ENCODE data around the gene EHMT2.

EHMT2 gene

DNA sequence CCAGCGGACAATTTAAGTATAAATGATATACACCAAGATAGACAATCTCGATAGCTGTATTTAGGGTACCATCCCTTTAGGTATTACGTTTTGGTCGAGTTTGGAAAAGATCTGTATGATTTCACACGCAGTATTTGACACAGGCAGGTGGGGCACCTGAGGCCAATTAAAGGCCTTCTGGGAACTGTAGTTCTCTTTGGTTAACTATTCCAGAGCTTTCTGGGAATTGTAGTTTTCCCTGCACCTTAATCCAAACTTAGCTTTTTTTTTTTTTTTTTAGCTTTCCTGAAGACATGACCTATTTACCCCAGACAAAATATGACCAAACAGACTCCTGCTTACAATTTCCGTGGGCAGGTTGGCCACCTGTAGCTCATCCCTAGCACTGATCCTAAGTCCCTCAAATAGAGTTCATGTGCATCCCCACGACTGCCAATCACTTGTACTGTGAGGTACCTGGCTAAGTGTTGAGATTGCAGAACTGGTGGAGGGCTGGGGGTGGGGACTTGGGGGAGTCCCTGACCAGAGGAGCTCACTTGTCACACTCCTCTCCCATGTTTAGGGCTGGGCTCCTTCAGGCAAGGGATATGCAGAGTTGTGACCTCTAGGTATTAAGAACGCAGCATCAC lies 999 bp upstream of the EHMT2 start:
- Histone ChIP-seq H2BK120ac (ENCODE audit: low read depth, low read length) (no peak overlapping the region), H3K27ac (ENCODE audit: low read length, poor library complexity, severe bottlenecking) (no peak overlapping the region), H3K18ac (ENCODE audit: low read depth in 1 of 2, low read length in 2 of 2) (no peak overlapping the region), H3K79me1 (replicated peaks; ENCODE audit: low read length, poor library complexity, severe bottlenecking) (peaks cover 18% of the 10 kb centered on the region), H3K36me3 (ENCODE audit: control insufficient read depth in 1 of 2, insufficient read depth in 2 of 2, low read depth in 1 of 2, low read length in 2 of 2) (peaks cover 18 to 31% of the 10 kb centered on the region in 2 experiments), H3K4me1 (ENCODE audit: control insufficient read depth, insufficient read depth, low read depth, low read length) (peaks cover 24% of the 10 kb centered on the region), H2BK15ac (ENCODE audit: low read depth, poor library complexity, severe bottlenecking) (peak overlapping the region; percentile 33), H3K23ac (ENCODE audit: low read length in 2 of 2) (no peak overlapping the region), H3K4me2 (ENCODE audit: low read length, poor library complexity, severe bottlenecking) (peak overlapping the region; percentile 62), H2AK5ac (ENCODE audit: low read length, severe bottlenecking) (peak overlapping the region; percentile 8), H4K8ac (ENCODE audit: low read length) (no peak overlapping the region), H3K9ac (ENCODE audit: low read length) (peak overlapping the region; percentile 96), H3K4ac (ENCODE audit: low read depth in 1 of 2, low read length in 2 of 2) (no peak overlapping the region), H2AFZ (ENCODE audit: low read depth, low read length) (no peak overlapping the region), H3K27me3 (ENCODE audit: control insufficient read depth in 1 of 2, insufficient read depth in 1 of 2, low read length in 2 of 2) (no peaks in the 10 kb centered on the region), H3K4me3 (ENCODE audit: insufficient read depth in 1 of 2, low read depth in 1 of 2, low read length in 2 of 2) (peak overlapping the region; percentile 93 to 96), H3K9me3 (ENCODE audit: control insufficient read depth, low read length) (no peaks in the 10 kb centered on the region), H3K14ac (ENCODE audit: low read length in 2 of 2) (no peak overlapping the region), H4K91ac (ENCODE audit: low read length) (peak overlapping the region; percentile 7), H2BK5ac (ENCODE audit: low read depth, low read length, poor library complexity, severe bottlenecking) (no peak overlapping the region), H2BK12ac (ENCODE audit: low read length in 2 of 2) (no peak overlapping the region)
- DNase-seq, result peak; percentile 50
- 33% methylated on average over 5 of the region's 8 CpGs for WGBS

DNA sequence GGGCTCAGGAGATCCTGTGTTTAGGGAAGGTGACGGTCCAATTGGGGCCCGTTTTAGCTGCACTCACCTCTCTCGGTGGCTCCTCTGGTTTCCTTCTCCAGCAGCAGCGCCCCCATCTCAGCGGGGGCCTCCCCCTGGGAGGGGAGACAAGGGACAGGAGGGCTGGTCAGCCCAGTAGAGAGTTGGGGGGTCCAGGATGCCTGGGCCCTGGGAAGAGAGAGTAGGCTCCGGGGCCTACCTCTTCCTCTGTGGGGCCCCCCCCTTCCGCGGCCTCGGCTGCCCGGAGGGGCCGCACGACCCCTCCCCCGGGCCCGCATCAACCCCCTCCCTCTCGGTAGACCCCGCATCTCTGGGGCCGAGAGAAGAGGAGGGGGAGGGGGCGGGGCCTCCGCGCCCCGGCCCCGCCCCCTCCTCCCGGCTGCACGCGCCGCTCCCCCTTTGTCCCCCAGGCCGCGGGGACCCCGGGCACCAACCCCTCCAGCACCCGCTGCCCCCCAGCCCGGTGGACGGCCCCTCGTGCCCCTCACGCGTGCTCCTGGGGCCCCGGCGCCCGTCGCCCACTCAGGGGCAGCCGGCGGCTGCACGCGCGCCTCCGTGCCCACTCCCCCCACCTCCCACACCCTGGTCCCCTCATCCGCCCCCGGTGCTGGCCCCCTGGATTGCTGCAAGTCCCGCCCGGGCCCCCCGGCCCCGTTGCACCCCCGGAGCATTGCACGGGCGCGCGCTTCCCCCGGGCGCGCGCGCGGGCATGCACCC lies 464 bp downstream of the EHMT2 start:
- no peak for DNase-seq
- no peak overlapping the region for H2BK5ac ChIP-seq (ENCODE audit: low read depth, low read length, poor library complexity, severe bottlenecking)
- peak overlapping the region in 1 of 2 experiments; percentile 42 for H2BK12ac ChIP-seq (ENCODE audit: low read length in 2 of 2)
- H3K14ac ChIP-seq (ENCODE audit: low read length in 2 of 2), result peak overlapping the region in 1 of 2 experiments; percentile 82
- peaks cover 33 to 43% of the 10 kb centered on the region in 2 experiments for H3K36me3 ChIP-seq (ENCODE audit: control insufficient read depth in 1 of 2, insufficient read depth in 2 of 2, low read depth in 1 of 2, low read length in 2 of 2)
- H3K27me3 ChIP-seq (ENCODE audit: control insufficient read depth in 1 of 2, insufficient read depth in 1 of 2, low read length in 2 of 2), result no peaks in the 10 kb centered on the region
- peaks cover 24% of the 10 kb centered on the region for H3K79me1 ChIP-seq (replicated peaks; ENCODE audit: low read length, poor library complexity, severe bottlenecking)
- H3K4me1 ChIP-seq (ENCODE audit: control insufficient read depth, insufficient read depth, low read depth, low read length), result peaks cover 27% of the 10 kb centered on the region
- no peak overlapping the region for H4K91ac ChIP-seq (ENCODE audit: low read length)
- no peak overlapping the region for H3K27ac ChIP-seq (ENCODE audit: low read length, poor library complexity, severe bottlenecking)
- peak overlapping the region; percentile 56 for H4K8ac ChIP-seq (ENCODE audit: low read length)
- 1% methylated on average over 17 of the region's 62 CpGs for WGBS
- H3K4me3 ChIP-seq (ENCODE audit: insufficient read depth in 1 of 2, low read depth in 1 of 2, low read length in 2 of 2), result peak overlapping the region; percentile 93 to 96
- H3K9me3 ChIP-seq (ENCODE audit: control insufficient read depth, low read length), result no peaks in the 10 kb centered on the region
- peak overlapping the region; percentile 92 for H3K9ac ChIP-seq (ENCODE audit: low read length)
- H2AK5ac ChIP-seq (ENCODE audit: low read length, severe bottlenecking), result no peak overlapping the region
- H3K4ac ChIP-seq (ENCODE audit: low read depth in 1 of 2, low read length in 2 of 2), result peak overlapping the region; percentile 5 to 79
- no peak overlapping the region for H3K23ac ChIP-seq (ENCODE audit: low read length in 2 of 2)
- peak overlapping the region; percentile 67 for H2BK120ac ChIP-seq (ENCODE audit: low read depth, low read length)
- peak overlapping the region; percentile 60 for H2BK15ac ChIP-seq (ENCODE audit: low read depth, poor library complexity, severe bottlenecking)
- H3K4me2 ChIP-seq (ENCODE audit: low read length, poor library complexity, severe bottlenecking), result peak overlapping the region; percentile 55
- peak overlapping the region; percentile 80 for H2AFZ ChIP-seq (ENCODE audit: low read depth, low read length)
- H3K18ac ChIP-seq (ENCODE audit: low read depth in 1 of 2, low read length in 2 of 2), result peak overlapping the region in 1 of 2 experiments; percentile 83

- no peaks in the 10 kb centered on the region for H3K27me3 ChIP-seq (ENCODE audit: control insufficient read depth in 1 of 2, insufficient read depth in 1 of 2, low read length in 2 of 2)
- H3K27ac ChIP-seq (ENCODE audit: low read length, poor library complexity, severe bottlenecking), result no peak overlapping the region
- peaks cover 27% of the 10 kb centered on the region for H3K4me1 ChIP-seq (ENCODE audit: control insufficient read depth, insufficient read depth, low read depth, low read length)
- H3K4me3 ChIP-seq (ENCODE audit: insufficient read depth in 1 of 2, low read depth in 1 of 2, low read length in 2 of 2), result peak overlapping the region; percentile 93 to 96
- H2AK5ac ChIP-seq (ENCODE audit: low read length, severe bottlenecking), result no peak overlapping the region
- DNase-seq, result no peak
- H2BK15ac ChIP-seq (ENCODE audit: low read depth, poor library complexity, severe bottlenecking), result peak overlapping the region; percentile 60
- H3K18ac ChIP-seq (ENCODE audit: low read depth in 1 of 2, low read length in 2 of 2), result no peak overlapping the region
- no peak overlapping the region for H2AFZ ChIP-seq (ENCODE audit: low read depth, low read length)
- no peak overlapping the region for H4K91ac ChIP-seq (ENCODE audit: low read length)
- peak overlapping the region; percentile 55 for H3K4me2 ChIP-seq (ENCODE audit: low read length, poor library complexity, severe bottlenecking)
- peak overlapping the region; percentile 92 for H3K9ac ChIP-seq (ENCODE audit: low read length)
- peaks cover 39 to 46% of the 10 kb centered on the region in 2 experiments for H3K36me3 ChIP-seq (ENCODE audit: control insufficient read depth in 1 of 2, insufficient read depth in 2 of 2, low read depth in 1 of 2, low read length in 2 of 2)
- H3K14ac ChIP-seq (ENCODE audit: low read length in 2 of 2), result no peak overlapping the region
- no peak overlapping the region for H2BK5ac ChIP-seq (ENCODE audit: low read depth, low read length, poor library complexity, severe bottlenecking)
- H2BK120ac ChIP-seq (ENCODE audit: low read depth, low read length), result no peak overlapping the region
- H4K8ac ChIP-seq (ENCODE audit: low read length), result no peak overlapping the region
- H3K79me1 ChIP-seq (replicated peaks; ENCODE audit: low read length, poor library complexity, severe bottlenecking), result peaks cover 24% of the 10 kb centered on the region
- H3K9me3 ChIP-seq (ENCODE audit: control insufficient read depth, low read length), result no peaks in the 10 kb centered on the region
- no peak overlapping the region for H2BK12ac ChIP-seq (ENCODE audit: low read length in 2 of 2)
- 61% methylated on average over 4 of the region's 4 CpGs for WGBS
- H3K23ac ChIP-seq (ENCODE audit: low read length in 2 of 2), result no peak overlapping the region
- H3K4ac ChIP-seq (ENCODE audit: low read depth in 1 of 2, low read length in 2 of 2), result peak overlapping the region in 1 of 2 experiments; percentile 5
Observed at GRCh38 chr6:31896493-31896855, 1.0 kb downstream of the EHMT2 start.

- H3K9ac ChIP-seq (ENCODE audit: low read length), result peak overlapping the region; percentile 4
- H3K4me3 ChIP-seq (ENCODE audit: insufficient read depth in 1 of 2, low read depth in 1 of 2, low read length in 2 of 2), result no peak overlapping the region
- no peak overlapping the region for H3K14ac ChIP-seq (ENCODE audit: low read length in 2 of 2)
- H3K9me3 ChIP-seq (ENCODE audit: control insufficient read depth, low read length), result no peaks in the 10 kb centered on the region
- no peak overlapping the region for H3K18ac ChIP-seq (ENCODE audit: low read depth in 1 of 2, low read length in 2 of 2)
- WGBS, result 86% methylated on average over 5 of the region's 6 CpGs
- no peak overlapping the region for H2BK12ac ChIP-seq (ENCODE audit: low read length in 2 of 2)
- H3K4ac ChIP-seq (ENCODE audit: low read depth in 1 of 2, low read length in 2 of 2), result no peak overlapping the region
- no peak overlapping the region for H2AK5ac ChIP-seq (ENCODE audit: low read length, severe bottlenecking)
- no peak overlapping the region for H3K4me2 ChIP-seq (ENCODE audit: low read length, poor library complexity, severe bottlenecking)
- no peak overlapping the region for H2BK15ac ChIP-seq (ENCODE audit: low read depth, poor library complexity, severe bottlenecking)
- H3K79me1 ChIP-seq (replicated peaks; ENCODE audit: low read length, poor library complexity, severe bottlenecking), result peaks cover 22% of the 10 kb centered on the region
- H3K27me3 ChIP-seq (ENCODE audit: control insufficient read depth in 1 of 2, insufficient read depth in 1 of 2, low read length in 2 of 2), result no peaks in the 10 kb centered on the region
- H2BK120ac ChIP-seq (ENCODE audit: low read depth, low read length), result no peak overlapping the region
- H3K4me1 ChIP-seq (ENCODE audit: control insufficient read depth, insufficient read depth, low read depth, low read length), result peaks cover 10% of the 10 kb centered on the region
- no peak overlapping the region for H3K23ac ChIP-seq (ENCODE audit: low read length in 2 of 2)
- DNase-seq, result no peak
- no peak overlapping the region for H2BK5ac ChIP-seq (ENCODE audit: low read depth, low read length, poor library complexity, severe bottlenecking)
- no peak overlapping the region for H4K8ac ChIP-seq (ENCODE audit: low read length)
- no peak overlapping the region for H4K91ac ChIP-seq (ENCODE audit: low read length)
- peaks cover 51 to 67% of the 10 kb centered on the region in 2 experiments for H3K36me3 ChIP-seq (ENCODE audit: control insufficient read depth in 1 of 2, insufficient read depth in 2 of 2, low read depth in 1 of 2, low read length in 2 of 2)
- H2AFZ ChIP-seq (ENCODE audit: low read depth, low read length), result no peak overlapping the region
- H3K27ac ChIP-seq (ENCODE audit: low read length, poor library complexity, severe bottlenecking), result no peak overlapping the region
Observed at GRCh38 chr6:31892821-31893220, 4.7 kb downstream of the EHMT2 start.

All from mesenchymal stem cell (in vitro differentiated cells and primary cell).